WTC11 (cell line): ENCODE results near the gene FAM13A. TPM values are rescaled to one million over a fixed set of nuclear protein-coding genes. Genes with fewer than 3 reads are reported as not detected.

Source experiments
- ATAC-seq: fragments of 200-7000 bp; cut with Tn5 transposase; 2 replicates; pipeline ENCODE4 v1.10.0; 2021; ENCODE audit warnings: mild to moderate bottlenecking, moderate library complexity
- CTCF ChIA-PET: fragments of 300-600 bp; sonication (Branson Sonifier 250); formaldehyde crosslinking; loops from one replicate; lab custom pipeline; 2021; ENCODE audit warnings: antibody characterized with exemption; lab: Charles Lee
- POLR2A ChIA-PET: fragments of 350-600 bp; sonication (Branson Sonifier 250); formaldehyde crosslinking; loops from one replicate; lab custom pipeline; 2021; ENCODE audit warnings: antibody characterized with exemption; lab: Charles Lee
- DNase-seq: peaks from one replicate; pipeline ENCODE4 v3.0.0; 2021; ENCODE audit warnings: low spot score
- H3K27ac Mint-ChIP-seq: 2 replicates; pipeline ENCODE4 v1.8.0; 2021; ENCODE audit warnings: mixed read lengths
- H3K27me3 Mint-ChIP-seq: 2 replicates; pipeline ENCODE4 v1.8.0; 2021; ENCODE audit warnings: low read depth, mild to moderate bottlenecking, moderate library complexity, mixed read lengths
- H3K36me3 Mint-ChIP-seq: 2 replicates; pipeline ENCODE4 v1.8.0; 2021; ENCODE audit warnings: mixed read lengths
- H3K4me1 Mint-ChIP-seq: 2 replicates; pipeline ENCODE4 v1.8.0; 2022; ENCODE audit warnings: mixed read lengths
- H3K4me3 Mint-ChIP-seq: 2 replicates; pipeline ENCODE4 v1.8.0; 2021; ENCODE audit warnings: mild to moderate bottlenecking, moderate library complexity, mixed read lengths
- H3K9me3 Mint-ChIP-seq: 2 replicates; pipeline ENCODE4 v1.8.0; 2021; ENCODE audit warnings: mixed read lengths
- ARID4B ChIP-seq: sonication (generic); formaldehyde crosslinking; IDR thresholded peaks from 2 replicates; pipeline ENCODE4 v1.8.0; 2023; ENCODE audit warnings: missing genetic modification reagents, mild to moderate bottlenecking, borderline replicate concordance
- CDX4 ChIP-seq: fragments of 250-450 bp; sonication (Bioruptor Pico); IDR thresholded peaks from 2 replicates; pipeline ENCODE4 v1.9.0; 2021; ENCODE audit warnings: moderate library complexity, mild to moderate bottlenecking, inconsistent platforms, borderline replicate concordance
- CREM ChIP-seq: sonication (generic); formaldehyde crosslinking; IDR thresholded peaks from 2 replicates; pipeline ENCODE4 v1.8.1; 2022; ENCODE audit warnings: mild to moderate bottlenecking, missing genetic modification reagents, moderate library complexity
- ERG ChIP-seq: fragments of 250-450 bp; sonication (Bioruptor Pico); IDR thresholded peaks from 2 replicates; pipeline ENCODE4 v1.8.0; 2021; ENCODE audit warnings: mild to moderate bottlenecking
- ETV6 ChIP-seq: sonication (generic); formaldehyde crosslinking; IDR thresholded peaks from 2 replicates; pipeline ENCODE4 v1.8.1; 2022; ENCODE audit warnings: mild to moderate bottlenecking, missing genetic modification reagents
- FOXJ3 ChIP-seq: sonication (generic); formaldehyde crosslinking; IDR thresholded peaks from 2 replicates; pipeline ENCODE4 v1.9.0; 2021; ENCODE audit warnings: missing genetic modification reagents, mild to moderate bottlenecking, borderline replicate concordance
- IRF1 ChIP-seq: sonication (generic); formaldehyde crosslinking; IDR thresholded peaks from 2 replicates; pipeline ENCODE4 v1.8.0; 2023; ENCODE audit warnings: missing genetic modification reagents
- JAZF1 ChIP-seq: fragments of 250-450 bp; sonication (Bioruptor Pico); IDR thresholded peaks from 2 replicates; pipeline ENCODE4 v1.9.0; 2021; ENCODE audit warnings: moderate library complexity, mild to moderate bottlenecking, inconsistent platforms
- NR2C2 ChIP-seq: sonication (generic); formaldehyde crosslinking; IDR thresholded peaks from 2 replicates; pipeline ENCODE4 v1.8.0; 2022; ENCODE audit warnings: mild to moderate bottlenecking, missing genetic modification reagents
- PRRX2 ChIP-seq: fragments of 250-450 bp; sonication (Bioruptor Pico); IDR thresholded peaks from 2 replicates; pipeline ENCODE4 v1.8.0; 2021; ENCODE audit warnings: mild to moderate bottlenecking
- TCF7 ChIP-seq: sonication (generic); formaldehyde crosslinking; IDR thresholded peaks from 2 replicates; pipeline ENCODE4 v1.8.0; 2022; ENCODE audit warnings: mild to moderate bottlenecking, low read depth, missing genetic modification reagents, moderate library complexity
- ZBTB43 ChIP-seq: sonication (generic); formaldehyde crosslinking; IDR thresholded peaks from 2 replicates; pipeline ENCODE4 v1.8.1; 2023; ENCODE audit warnings: mild to moderate bottlenecking, missing genetic modification reagents
- ZNF281 ChIP-seq: sonication (generic); formaldehyde crosslinking; IDR thresholded peaks from 2 replicates; pipeline ENCODE4 v1.8.0; 2023; ENCODE audit warnings: mild to moderate bottlenecking, missing genetic modification reagents
- ZNF317 ChIP-seq: sonication (generic); formaldehyde crosslinking; IDR thresholded peaks from 2 replicates; pipeline ENCODE4 v1.8.1; 2023; ENCODE audit warnings: low read depth, mild to moderate bottlenecking, moderate library complexity, missing genetic modification reagents, borderline replicate concordance
- ZNF396 ChIP-seq: fragments of 250-450 bp; sonication (Bioruptor Pico); IDR thresholded peaks from 2 replicates; pipeline ENCODE4 v1.8.0; 2021; ENCODE audit warnings: mild to moderate bottlenecking, moderate library complexity, borderline replicate concordance
- ZNF416 ChIP-seq: fragments of 250-450 bp; sonication (Bioruptor Pico); IDR thresholded peaks from 2 replicates; pipeline ENCODE4 v1.9.0; 2021; ENCODE audit warnings: mild to moderate bottlenecking, inconsistent platforms
- ZNF423 ChIP-seq: fragments of 250-450 bp; sonication (Bioruptor Pico); IDR thresholded peaks from 2 replicates; pipeline ENCODE4 v2.1.2; 2022; ENCODE audit warnings: mild to moderate bottlenecking, moderate library complexity
- total RNA-seq: library from RNA; stranded (reverse); gene quantifications from 3 replicates; pipeline ENCODE4 v1.2.3, GENCODE V29; 2021

The FAM13A gene
- total RNA-seq, 1 experiment from 2014 or later, result 14.6 TPM

GRCh38 chr4:88969271-88969670 is 87.7 kb downstream of the FAM13A start:
- ATAC-seq (no peak), DNase-seq (no peak)
- TF ChIP-seq ETV6 (CRISPR knock-in tag), result no peak
- TF ChIP-seq IRF1, result no peak
- TF ChIP-seq CDX4 (CRISPR knock-in tag), result no peak
- no peak for TF ChIP-seq PRRX2
- no peak for TF ChIP-seq ZNF416
- no peak for TF ChIP-seq ZNF317 (CRISPR knock-in tag)
- TF ChIP-seq CREM (CRISPR knock-in tag), result no peak
- TF ChIP-seq ZNF423, result no peak
- no peak for TF ChIP-seq ZBTB43 (CRISPR knock-in tag)
- no peak for TF ChIP-seq TCF7
- TF ChIP-seq NR2C2, result no peak
- TF ChIP-seq ERG, result no peak
- TF ChIP-seq ZNF281 (CRISPR knock-in tag), result no peak
- no peak for TF ChIP-seq ARID4B (CRISPR knock-in tag)
- TF ChIP-seq JAZF1 (CRISPR knock-in tag), result no peak
- no peak for TF ChIP-seq ZNF396 (CRISPR knock-in tag)
- no peak for TF ChIP-seq FOXJ3 (CRISPR knock-in tag)
- POLR2A ChIA-PET, result interaction anchor here (0.6 kb wide), 1 partner anchor 42 kb away, joined by 5 read pairs; no protein-coding TSS in a partner anchor
- H3K9me3 Mint-ChIP-seq, result no peaks in the 10 kb centered on the region
- H3K36me3 Mint-ChIP-seq, result no peaks in the 10 kb centered on the region
- H3K4me3 Mint-ChIP-seq, result no peak overlapping the region
- H3K27ac Mint-ChIP-seq, result no peak overlapping the region
- CTCF ChIA-PET, result no interaction called here
- peaks cover 7% of the 10 kb centered on the region for H3K4me1 Mint-ChIP-seq
- H3K27me3 Mint-ChIP-seq, result no peaks in the 10 kb centered on the region
